HepG2 (cell line): ENCODE data around the gene HNRNPL. TPM values are rescaled to one million over a fixed set of nuclear protein-coding genes. Genes with fewer than 3 reads are reported as not detected.

Experiments used
- CREB1 ChIP-seq, 2 experiments: fragments of 450-650 bp in 1 of 2; IDR thresholded peaks; 2 replicates each; pipeline ENCODE4 v1.6.1; 2016 to 2017; ENCODE audit warnings: control low read depth in 1 of 2, mild to moderate bottlenecking in 1 of 2, missing compliant biosample characterization in 1 of 2, missing genetic modification characterization in 1 of 2
- ETV5 ChIP-seq: IDR thresholded peaks from 2 replicates; pipeline ENCODE4 v1.6.1; 2018; ENCODE audit warnings: missing biosample characterization, missing genetic modification reagents, inconsistent platforms, borderline replicate concordance
- FOSL2 ChIP-seq: sonication (generic); formaldehyde crosslinking; IDR thresholded peaks from 2 replicates; pipeline ENCODE4 v1.4.0; 2020; ENCODE audit warnings: missing genetic modification reagents
- FOXA1 ChIP-seq, 2 experiments: fragments of 450-650 bp in 1 of 2; sonication (generic) in 1 of 2; formaldehyde crosslinking in 1 of 2; IDR thresholded peaks; 2 replicates each; pipeline versions ENCODE4 v1.4.0 to v1.6.1; 2016 to 2020; ENCODE audit warnings: missing genetic modification reagents in 1 of 2
- FOXA3 ChIP-seq: IDR thresholded peaks from 2 replicates; pipeline ENCODE4 v1.6.1; 2016; ENCODE audit warnings: missing genetic modification reagents, missing compliant biosample characterization
- GATAD2A ChIP-seq: IDR thresholded peaks from 2 replicates; pipeline ENCODE4 v1.6.1; 2016
- HDAC2 ChIP-seq: sonication (generic); formaldehyde crosslinking; IDR thresholded peaks from 2 replicates; pipeline ENCODE4 v1.4.0; 2020; ENCODE audit warnings: missing genetic modification reagents
- HOXA7 ChIP-seq: sonication (generic); formaldehyde crosslinking; IDR thresholded peaks from 2 replicates; pipeline ENCODE4 v1.8.1; 2022; ENCODE audit warnings: mild to moderate bottlenecking, missing genetic modification reagents, moderate library complexity
- LCORL ChIP-seq, 2 experiments: fragments of 450-650 bp in 1 of 2; sonication (generic) in 1 of 2; formaldehyde crosslinking in 1 of 2; IDR thresholded peaks; 2 replicates each; pipeline versions ENCODE4 v1.5.0 to v1.6.1; 2017 to 2020; ENCODE audit warnings: antibody characterized with exemption in 1 of 2, missing genetic modification reagents in 1 of 2
- MAFK ChIP-seq, 2 experiments: IDR thresholded peaks in 1 of 2; conservative IDR thresholded peaks in 1 of 2; 2 replicates each; pipeline ENCODE4 v1.6.1; 2011; ENCODE audit warnings: improper control_type of control experiment in 2 of 2, low read length in 2 of 2
- PAXIP1 ChIP-seq: sonication (generic); formaldehyde crosslinking; conservative IDR thresholded peaks from 2 replicates; pipeline ENCODE4 v1.4.0; 2020; ENCODE audit warnings: mild to moderate bottlenecking, missing genetic modification reagents, moderate library complexity
- PBX2 ChIP-seq: IDR thresholded peaks from 2 replicates; pipeline ENCODE4 v1.6.1; 2016; ENCODE audit warnings: control low read depth
- ZFX ChIP-seq: sonication (generic); formaldehyde crosslinking; IDR thresholded peaks from 2 replicates; pipeline ENCODE4 v1.4.0; 2020; ENCODE audit warnings: mild to moderate bottlenecking, low read depth, missing genetic modification reagents, moderate library complexity
- ZNF3 ChIP-seq: IDR thresholded peaks from 2 replicates; pipeline ENCODE4 v1.7.0; 2017; ENCODE audit warnings: inconsistent platforms
- ZNF609 ChIP-seq: sonication (generic); formaldehyde crosslinking; IDR thresholded peaks from 2 replicates; pipeline ENCODE4 v1.4.0; 2020; ENCODE audit warnings: mild to moderate bottlenecking, missing genetic modification reagents, borderline replicate concordance
- ZNF691 ChIP-seq: sonication (generic); formaldehyde crosslinking; IDR thresholded peaks from 2 replicates; pipeline ENCODE4 v1.4.0; 2020; ENCODE audit warnings: missing genetic modification reagents, low read depth, mild to moderate bottlenecking, borderline replicate concordance
- polyA plus RNA-seq, 8 experiments: library from polyadenylated mRNA; depleted of rRNA in 3 of 8; stranded (reverse) in 7 of 8; unstranded in 1 of 8; fragments of >200 nt; fragmentation: Illumina TruSeq in 4 of 8; extraction: Trizol in 4 of 8; gene quantifications; 2 replicates each; pipeline versions ENCODE4 v1.2.1 to v1.2.3, GENCODE V29; 2011 to 2016; ENCODE audit warnings: low read depth in 4 of 8, missing spikeins in 1 of 8, mixed read lengths in 1 of 8; ENCODE audit not compliant: insufficient read depth in 1 of 8
- total RNA-seq, 5 experiments: library from RNA; depleted of rRNA; stranded (reverse); fragments of >200 nt; fragmentation: Illumina TruSeq; extraction: Trizol; gene quantifications; 2 replicates each; pipeline ENCODE4 v1.2.3, GENCODE V29; 2016; ENCODE audit warnings: low read depth in 1 of 5
- TF ChIP-seq, protein P1 (sequence below): sonication (generic); formaldehyde crosslinking; IDR thresholded peaks from 2 replicates; pipeline ENCODE4 v1.9.0; 2022; ENCODE audit warnings: missing genetic modification reagents, mild to moderate bottlenecking, borderline replicate concordance

The HNRNPL gene
- total and polyA plus RNA-seq, 2 of the 13 experiments (the other 11 are each of a cell fraction or from before 2014, with no cell fraction given) = 156 to 278 TPM

DNA sequence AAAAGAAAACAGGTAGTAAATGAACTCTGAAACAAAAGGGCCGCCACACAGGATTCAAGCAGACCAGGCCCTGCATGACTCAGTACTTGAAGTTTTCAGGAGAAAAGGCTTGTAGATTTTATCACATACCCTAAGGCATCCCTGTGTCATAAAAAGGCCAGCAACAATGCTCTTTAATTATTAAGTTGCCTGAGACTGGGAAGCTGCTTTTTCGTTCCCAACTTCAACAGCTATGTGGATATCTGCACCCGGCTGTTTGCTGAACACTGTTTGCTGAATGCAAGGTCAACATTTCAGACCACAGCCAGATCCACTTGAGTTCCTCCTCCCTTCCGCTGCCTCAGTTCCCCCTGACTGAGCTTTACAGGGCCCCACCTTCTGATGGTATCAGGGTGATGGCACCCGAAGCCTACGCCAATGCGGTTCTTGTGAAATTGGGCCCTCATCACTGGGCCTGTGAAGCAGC is 12.1 kb downstream of the HNRNPL start (continued):
- TF ChIP-seq PAXIP1 (CRISPR knock-in tag) (peak; percentile 59), ZNF691 (peak; percentile 33; the same call in 1 of the 2 replicates), HOXA7 (CRISPR knock-in tag) (no peak), FOXA3 (CRISPR knock-in tag) (peak; percentile 55; the same call in 1 of the 2 replicates), ETV5 (peak; percentile 43; the same call in 1 of the 2 replicates), HDAC2 (CRISPR knock-in tag) (peak; percentile 62; the same call in 1 of the 2 replicates), MAFK (conservative IDR thresholded peaks at IDR 0.05 in 1 of 2, IDR thresholded peaks at IDR 0.05 in 1 of 2; ENCODE audit: low read length in 2 of 2) (peak in 1 of 2 experiments; percentile 20; a peak in 2 of 4 replicates), FOXA1 (IDR thresholded peaks at IDR 0.05) (no peak), FOXA1 (CRISPR knock-in tag; IDR thresholded peaks at IDR 0.05) (peak; percentile 74), GATAD2A (CRISPR knock-in tag) (peak; percentile 66), FOSL2 (CRISPR knock-in tag) (no peak), LCORL (IDR thresholded peaks at IDR 0.05) (no peak), LCORL (CRISPR knock-in tag; IDR thresholded peaks at IDR 0.05) (no peak), ZFX (CRISPR knock-in tag) (peak; percentile 39; the same call in 1 of the 2 replicates), ZNF3 (CRISPR knock-in tag) (no peak), ZNF609 (CRISPR knock-in tag) (0 out of 2 replicates have a peak, but pooled peaks have one; percentile 28), PBX2 (no peak), CREB1 (IDR thresholded peaks at IDR 0.05) (no peak), CREB1 (CRISPR knock-in tag; IDR thresholded peaks at IDR 0.05) (no peak)
- TF ChIP-seq, protein P1, sequence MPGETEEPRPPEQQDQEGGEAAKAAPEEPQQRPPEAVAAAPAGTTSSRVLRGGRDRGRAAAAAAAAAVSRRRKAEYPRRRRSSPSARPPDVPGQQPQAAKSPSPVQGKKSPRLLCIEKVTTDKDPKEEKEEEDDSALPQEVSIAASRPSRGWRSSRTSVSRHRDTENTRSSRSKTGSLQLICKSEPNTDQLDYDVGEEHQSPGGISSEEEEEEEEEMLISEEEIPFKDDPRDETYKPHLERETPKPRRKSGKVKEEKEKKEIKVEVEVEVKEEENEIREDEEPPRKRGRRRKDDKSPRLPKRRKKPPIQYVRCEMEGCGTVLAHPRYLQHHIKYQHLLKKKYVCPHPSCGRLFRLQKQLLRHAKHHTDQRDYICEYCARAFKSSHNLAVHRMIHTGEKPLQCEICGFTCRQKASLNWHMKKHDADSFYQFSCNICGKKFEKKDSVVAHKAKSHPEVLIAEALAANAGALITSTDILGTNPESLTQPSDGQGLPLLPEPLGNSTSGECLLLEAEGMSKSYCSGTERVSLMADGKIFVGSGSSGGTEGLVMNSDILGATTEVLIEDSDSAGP (CRISPR knock-in tag) = no peak
